AG10803 (cell line): Measurements from ENCODE around the gene FAM47E.

ENCODE experiments used
- DNase-seq: peaks from one replicate; pipeline ENCODE4 v3.0.0; 2010; ENCODE audit warnings: low read depth
- H3K4me3 ChIP-seq: 2 replicates; pipeline ENCODE4 v1.5.1; 2011; ENCODE audit warnings: mild to moderate bottlenecking, low read length, control low read depth
- TF ChIP-seq, protein P1 (sequence below): conservative IDR thresholded peaks from 2 replicates; pipeline ENCODE4 v1.5.1; 2011; ENCODE audit warnings: mild to moderate bottlenecking, low read length, control low read depth, inconsistent platforms

Gene FAM47E

DNA sequence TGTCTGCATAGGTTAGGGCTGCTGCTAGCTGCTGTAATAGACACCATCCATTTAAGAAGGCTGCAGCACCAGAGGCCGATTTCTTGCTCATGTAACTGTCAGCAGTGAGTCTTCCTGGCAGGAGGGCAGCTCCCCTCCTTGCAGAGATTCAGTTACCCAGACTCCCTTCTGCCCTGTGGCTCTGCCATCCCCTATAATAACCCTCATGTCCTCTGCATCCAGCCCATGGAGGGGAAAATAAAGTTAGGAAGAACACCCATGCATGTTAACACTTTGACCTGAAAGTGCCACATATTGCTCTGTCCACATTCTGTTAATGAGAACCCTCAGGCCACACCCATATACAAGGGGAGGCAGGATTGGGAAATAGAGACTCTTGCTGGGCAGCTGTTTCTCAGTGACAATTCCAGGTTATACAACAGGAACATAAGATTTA lies 60.4 kb downstream of the FAM47E start:
- DNase-seq, result no peak
- H3K4me3 ChIP-seq, result no peak overlapping the region
- TF ChIP-seq, protein P1, sequence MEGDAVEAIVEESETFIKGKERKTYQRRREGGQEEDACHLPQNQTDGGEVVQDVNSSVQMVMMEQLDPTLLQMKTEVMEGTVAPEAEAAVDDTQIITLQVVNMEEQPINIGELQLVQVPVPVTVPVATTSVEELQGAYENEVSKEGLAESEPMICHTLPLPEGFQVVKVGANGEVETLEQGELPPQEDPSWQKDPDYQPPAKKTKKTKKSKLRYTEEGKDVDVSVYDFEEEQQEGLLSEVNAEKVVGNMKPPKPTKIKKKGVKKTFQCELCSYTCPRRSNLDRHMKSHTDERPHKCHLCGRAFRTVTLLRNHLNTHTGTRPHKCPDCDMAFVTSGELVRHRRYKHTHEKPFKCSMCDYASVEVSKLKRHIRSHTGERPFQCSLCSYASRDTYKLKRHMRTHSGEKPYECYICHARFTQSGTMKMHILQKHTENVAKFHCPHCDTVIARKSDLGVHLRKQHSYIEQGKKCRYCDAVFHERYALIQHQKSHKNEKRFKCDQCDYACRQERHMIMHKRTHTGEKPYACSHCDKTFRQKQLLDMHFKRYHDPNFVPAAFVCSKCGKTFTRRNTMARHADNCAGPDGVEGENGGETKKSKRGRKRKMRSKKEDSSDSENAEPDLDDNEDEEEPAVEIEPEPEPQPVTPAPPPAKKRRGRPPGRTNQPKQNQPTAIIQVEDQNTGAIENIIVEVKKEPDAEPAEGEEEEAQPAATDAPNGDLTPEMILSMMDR, result no peak

DNA sequence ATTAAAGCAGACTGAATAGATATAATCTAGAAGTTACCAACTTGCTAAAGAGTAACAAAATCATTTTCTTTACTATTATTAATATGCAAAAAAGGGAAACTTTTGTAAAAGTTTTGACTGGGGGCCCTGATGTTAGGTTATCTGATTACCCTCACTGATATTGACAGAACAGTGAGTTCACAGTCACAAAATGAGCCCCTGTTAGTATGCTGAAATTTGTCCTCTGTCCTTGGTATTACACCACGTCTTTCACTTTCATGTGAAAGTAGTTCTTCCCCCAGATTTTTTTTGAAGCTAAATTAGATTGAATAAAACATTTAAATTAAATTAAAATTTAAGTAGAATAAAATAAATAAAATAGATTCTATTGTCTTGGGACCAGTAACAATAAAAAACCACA lies 60.9 kb downstream of the FAM47E start:
- DNase-seq, result no peak
- TF ChIP-seq, protein P1, result no peak
- no peak overlapping the region for H3K4me3 ChIP-seq

DNA sequence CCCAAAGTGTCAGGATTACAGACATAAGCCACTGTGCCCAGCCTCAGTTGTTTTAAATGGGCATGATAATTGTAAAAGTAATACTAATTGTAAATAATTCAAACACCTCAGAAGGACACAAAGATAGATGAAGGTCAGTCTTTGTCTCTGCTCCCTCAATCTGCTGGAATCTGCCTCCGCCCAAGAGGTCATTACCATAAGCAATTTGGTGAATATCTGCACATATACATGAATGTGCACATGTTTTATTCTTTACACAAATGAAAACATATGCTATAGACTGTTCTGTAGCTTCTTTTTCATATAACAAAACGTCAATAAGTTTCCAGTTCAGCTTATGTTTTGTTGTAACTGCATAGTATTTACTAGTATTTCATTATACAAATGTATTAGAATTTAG lies 62.0 kb downstream of the FAM47E start:
- DNase-seq, result no peak
- no peak overlapping the region for H3K4me3 ChIP-seq
- TF ChIP-seq, protein P1, result no peak

DNA sequence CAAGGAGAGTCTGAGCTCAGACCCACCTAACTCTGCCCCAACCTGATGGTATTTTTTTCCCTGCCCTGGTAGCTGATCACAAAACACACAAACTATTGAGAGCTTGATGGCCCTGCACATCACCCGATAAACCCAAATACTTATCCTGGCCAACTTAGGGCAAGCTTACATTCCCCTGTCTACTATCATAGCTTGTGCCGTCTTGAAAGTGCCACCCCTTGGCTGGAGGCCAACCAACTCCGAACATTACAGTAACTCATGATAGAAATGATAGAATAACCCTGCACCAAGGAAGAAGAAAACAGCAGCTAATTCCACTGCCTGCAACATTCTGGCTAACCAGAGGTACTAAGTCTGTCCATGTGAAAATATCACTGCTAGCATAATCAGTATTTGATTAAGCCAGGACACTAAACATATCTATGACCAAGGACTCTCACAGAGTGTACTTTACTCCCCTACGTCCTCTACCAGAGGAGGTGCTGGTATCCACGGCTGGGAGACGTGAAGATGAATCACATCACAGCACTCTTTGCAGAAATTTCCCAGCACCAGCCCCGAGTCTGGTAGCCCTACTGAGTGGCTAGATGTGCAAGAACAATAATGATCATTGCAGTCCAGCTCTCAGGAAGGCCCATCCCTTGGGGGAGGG lies 63.9 kb downstream of the FAM47E start:
- DNase-seq, result no peak
- no peak overlapping the region for H3K4me3 ChIP-seq
- TF ChIP-seq, protein P1, result no peak

DNA sequence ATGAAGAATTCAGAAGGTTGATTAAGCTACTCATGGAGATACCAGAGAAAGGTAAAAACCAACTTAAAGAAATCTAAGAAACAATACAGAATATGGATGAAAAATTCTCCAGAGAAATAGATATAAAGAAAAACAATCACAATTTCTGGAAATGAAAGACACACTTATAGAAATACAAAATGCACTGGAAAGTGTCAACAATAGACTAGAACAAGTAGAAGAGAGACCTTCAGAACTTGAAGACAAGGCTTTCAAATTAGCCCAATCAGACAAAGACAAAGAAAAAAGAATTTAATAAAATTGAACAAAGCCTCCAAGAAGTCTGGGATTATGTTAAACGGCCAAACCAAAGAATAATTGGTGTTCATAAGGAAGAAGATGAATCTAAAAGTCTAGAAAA lies 64.6 kb downstream of the FAM47E start:
- H3K4me3 ChIP-seq, result no peak overlapping the region
- DNase-seq, result no peak
- TF ChIP-seq, protein P1, result no peak

DNA sequence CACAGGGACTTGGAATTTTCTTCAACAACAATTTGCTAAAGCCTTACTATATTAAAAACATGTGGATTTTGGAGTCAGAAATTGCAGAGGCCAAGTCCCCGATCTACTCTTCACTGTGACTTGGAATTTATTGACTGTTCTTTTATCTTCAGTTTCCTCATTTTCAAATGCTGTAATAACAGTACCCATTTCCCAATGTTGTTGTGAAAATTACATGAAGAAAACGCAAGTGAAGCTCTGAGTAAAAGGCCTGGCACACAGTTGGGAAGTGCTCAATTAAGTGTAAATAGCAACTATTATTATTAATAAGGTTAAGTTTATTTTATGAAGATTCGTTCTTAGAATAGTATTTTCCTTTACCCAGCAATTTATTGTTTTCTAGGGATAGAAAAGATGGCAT lies 70.7 kb downstream of the FAM47E start:
- TF ChIP-seq, protein P1, result no peak
- no peak for DNase-seq
- H3K4me3 ChIP-seq, result no peak overlapping the region

DNA sequence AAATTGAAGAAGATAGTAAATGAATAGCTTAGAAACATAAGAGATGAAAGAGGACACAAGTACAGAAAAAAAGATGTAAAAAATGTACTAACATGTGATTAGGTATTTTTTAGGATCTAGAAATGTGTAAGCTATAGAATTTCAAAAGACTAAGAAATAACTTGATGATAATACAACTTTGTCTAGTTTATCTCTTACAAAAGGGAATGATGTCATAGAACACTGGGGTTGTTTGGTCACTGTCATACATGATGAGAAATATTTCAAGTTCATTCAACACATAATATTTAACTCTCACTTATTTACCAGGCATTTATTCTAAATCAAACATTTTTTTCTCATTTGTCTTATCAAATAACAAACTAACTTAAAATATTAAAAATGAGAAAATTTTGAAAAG lies 73.6 kb downstream of the FAM47E start:
- TF ChIP-seq, protein P1, result no peak
- no peak for DNase-seq
- no peak overlapping the region for H3K4me3 ChIP-seq
